GM18508 (cell line): Measurements from ENCODE around the gene GRIK3.

ENCODE experiments used
- ATAC-seq: cut with Tn5 transposase; IDR thresholded peaks from one replicate; pipeline ENCODE4 v1.9.1; 2021; ENCODE audit warnings: moderate number of reproducible peaks; ENCODE audit not compliant: insufficient read depth, unreplicated experiment

GRIK3 gene

DNA sequence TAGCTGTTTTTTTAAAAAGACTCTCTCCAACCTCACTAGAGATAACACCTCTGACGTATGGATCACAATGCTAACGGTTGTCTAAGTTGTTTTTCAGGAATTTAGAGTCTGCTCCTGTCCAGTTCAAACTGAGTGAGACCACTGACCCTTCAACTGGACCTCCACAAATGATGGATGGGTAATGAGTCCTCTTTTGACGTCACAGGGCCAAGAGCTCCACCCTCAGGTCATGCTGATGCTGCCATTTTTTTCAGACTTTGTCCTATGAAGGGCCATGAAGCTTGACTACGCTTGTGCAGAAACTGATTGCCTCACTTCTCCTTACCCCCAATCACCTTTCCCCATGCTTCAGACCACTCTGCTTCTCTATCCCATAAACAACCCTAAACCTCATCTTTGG, 16.6 kb downstream of the GRIK3 start:
- no peak for ATAC-seq

- ATAC-seq = no peak
Measured at GRCh38 chr1:37016121-37016520, 18.2 kb downstream of the GRIK3 start.

GRCh38 chr1:37015713-37016112, 18.6 kb downstream of the GRIK3 start:
- ATAC-seq = no peak

DNA sequence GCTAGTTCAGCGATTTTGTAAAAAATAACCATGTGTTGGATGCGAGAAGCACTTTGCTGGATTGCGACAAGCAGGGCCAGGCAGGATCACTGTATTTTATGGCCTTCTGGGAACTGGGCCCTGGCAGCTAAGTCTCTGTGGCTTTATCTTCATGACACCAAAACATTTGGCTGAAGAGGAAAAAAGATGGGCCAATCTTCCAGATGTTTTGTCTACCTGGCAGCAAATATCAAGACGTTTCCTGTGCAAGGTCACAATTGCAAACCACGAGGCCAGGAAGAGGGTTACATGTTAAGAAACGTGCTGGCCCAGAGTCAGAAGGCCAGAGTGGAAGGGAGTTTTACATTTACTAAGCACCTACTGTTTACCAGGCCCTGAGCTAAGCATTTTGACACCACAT, 22.1 kb downstream of the GRIK3 start:
- ATAC-seq = no peak

- no peak for ATAC-seq
Measured at GRCh38 chr1:37010011-37010410, 24.3 kb downstream of the GRIK3 start.

DNA sequence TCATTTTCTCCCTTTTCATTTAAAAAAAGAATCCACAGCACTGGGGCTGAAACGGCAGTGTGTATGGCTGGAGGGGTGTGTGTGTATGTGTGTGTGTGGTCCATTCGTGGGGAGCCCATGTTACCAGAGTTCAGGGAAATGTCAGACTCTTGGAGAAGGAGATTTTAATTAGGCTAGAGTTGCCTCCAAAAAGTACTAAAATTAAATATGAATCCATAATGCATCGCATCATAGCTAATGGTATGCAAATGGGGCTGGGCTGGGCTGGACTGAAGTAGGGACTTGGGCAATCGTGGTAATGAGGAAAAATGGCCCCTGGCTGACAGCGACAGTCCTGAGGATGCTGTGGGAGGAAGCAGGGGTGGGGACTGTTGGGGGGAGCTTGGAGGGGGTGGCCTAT, 24.8 kb downstream of the GRIK3 start:
- ATAC-seq = no peak

DNA sequence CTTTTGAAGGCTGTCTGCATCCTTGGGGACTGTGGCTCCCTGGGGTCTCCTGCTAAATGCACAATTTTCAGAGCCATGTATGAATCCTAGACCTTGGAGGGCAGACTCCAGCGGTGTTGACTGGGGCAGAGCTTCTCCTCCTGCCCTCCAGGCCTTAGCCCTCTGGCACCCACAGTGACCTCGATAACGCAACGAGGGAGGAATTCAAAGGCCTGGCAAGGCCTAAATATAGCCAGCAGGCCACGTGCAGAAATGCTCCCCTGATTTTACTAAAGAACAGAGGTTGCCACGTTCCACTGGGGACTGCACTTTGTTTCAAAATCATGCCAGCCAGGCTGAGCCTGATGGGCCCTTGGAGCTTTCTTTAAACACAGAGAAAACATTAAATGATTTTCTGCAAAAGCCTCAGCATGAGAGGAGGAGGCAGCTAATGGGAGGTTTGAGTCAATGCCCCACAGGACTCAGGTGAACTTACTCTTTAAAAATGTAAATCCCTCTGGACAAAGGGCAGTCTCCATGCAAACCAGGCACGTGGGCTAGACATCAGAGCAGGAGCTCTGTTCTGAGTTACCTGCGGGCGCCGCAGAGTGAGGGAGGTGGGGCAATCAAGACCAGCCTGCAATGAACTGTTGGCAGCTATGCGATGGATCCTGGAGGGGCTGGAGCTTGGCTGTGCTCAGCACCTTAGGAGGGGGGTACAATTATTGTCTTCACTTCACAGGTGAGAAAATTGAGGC, 28.0 kb downstream of the GRIK3 start:
- no peak for ATAC-seq

GRCh38 chr1:37002898-37003297, 31.4 kb downstream of the GRIK3 start:
- ATAC-seq = no peak

DNA sequence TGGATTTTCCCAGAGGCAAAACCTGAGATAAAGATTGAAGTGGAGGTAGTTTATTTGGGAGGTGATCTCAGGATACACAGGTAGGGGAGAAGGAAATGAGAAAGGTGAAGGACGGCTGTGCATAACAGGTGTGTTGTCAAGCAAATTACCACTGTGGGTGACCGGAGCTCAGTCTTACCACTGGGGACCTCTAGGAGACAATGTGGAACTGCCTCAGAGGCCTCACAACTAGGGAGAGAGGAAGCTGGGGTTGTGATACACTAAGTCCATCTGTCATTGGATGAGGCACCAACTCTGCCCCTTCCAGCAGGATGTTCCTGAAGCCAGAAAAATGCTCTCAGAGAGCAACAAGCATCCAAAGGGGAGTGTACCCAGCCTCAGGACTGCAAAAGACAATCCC, 32.6 kb downstream of the GRIK3 start:
- no peak for ATAC-seq

DNA sequence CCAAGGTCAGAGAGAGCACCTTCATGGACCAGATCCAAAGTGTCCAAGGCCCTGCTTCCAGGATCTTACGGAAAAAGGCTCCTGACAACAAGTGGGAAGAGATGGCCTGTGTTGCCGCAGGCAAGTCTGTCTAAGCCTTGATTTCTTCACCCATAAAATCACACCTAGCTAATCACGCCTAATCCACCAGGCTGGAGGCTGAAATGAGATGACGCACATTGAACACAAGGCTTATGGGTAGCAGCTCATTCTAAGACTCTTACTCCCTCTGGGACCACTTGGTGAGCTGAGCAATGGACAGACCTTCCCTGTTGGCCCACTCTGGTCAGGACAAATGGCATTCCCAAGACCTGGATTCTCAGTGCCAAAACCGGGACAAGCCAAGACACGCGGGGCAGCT, 38.2 kb downstream of the GRIK3 start:
- no peak for ATAC-seq

- no peak for ATAC-seq
Measured at GRCh38 chr1:36994868-36995267, 39.4 kb downstream of the GRIK3 start.

DNA sequence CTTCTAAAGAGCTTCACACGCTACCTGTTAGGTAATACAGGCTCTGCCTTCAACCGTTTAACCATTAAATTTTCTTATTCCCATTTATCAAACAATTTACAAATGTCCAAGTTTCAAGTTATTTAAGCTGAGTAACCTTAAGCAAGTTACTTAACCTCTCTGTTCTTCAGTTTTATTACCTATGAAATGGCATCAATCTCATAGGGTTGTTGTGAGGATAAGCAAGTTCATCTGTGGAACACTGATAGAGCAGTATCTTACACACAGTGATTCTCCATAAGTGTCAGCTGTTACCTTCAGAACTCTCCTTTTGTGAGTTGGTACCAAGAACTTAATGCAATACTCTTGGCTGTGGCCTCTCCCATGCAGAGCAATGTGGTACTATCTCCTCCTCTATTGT, 40.0 kb downstream of the GRIK3 start:
- no peak for ATAC-seq

DNA sequence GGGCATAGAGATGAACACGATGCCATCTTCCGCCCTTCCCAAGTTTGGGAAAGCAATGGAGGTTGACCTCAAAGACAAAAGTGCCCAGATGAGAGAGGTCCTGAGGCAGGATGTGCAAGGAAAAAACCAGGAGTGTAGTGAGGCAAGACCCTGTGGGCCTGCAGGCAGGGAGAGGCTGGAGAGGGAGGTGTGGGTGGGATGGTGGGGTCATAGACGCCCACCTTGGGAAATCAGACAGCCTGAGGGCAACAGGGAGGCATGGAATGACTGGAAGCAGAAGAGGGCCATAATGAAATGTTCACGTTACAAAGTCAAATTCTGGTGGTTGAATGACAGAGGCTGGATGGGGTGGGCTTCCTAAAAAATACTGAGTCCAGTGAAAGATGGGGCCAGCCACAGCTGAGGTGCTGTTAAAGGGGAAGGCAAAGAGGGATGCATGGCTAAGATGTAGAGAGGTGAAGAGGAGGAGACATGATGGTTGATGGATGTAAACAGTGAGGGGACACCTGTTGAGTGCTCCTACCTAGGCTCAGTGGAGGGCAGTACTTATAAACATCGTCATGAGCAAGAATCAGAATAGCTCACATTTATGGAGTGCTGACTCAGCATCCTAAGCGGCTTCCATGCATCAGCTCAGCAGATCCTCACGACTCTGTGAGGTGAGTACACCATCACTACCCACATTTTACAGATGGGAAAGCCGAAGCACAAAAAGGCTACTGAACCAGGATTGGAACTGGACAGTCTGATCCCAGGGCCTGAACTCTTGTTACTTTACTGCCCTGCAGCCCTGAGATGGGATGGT, 42.0 kb downstream of the GRIK3 start:
- ATAC-seq = no peak

GRCh38 chr1:36991551-36991950, 42.8 kb downstream of the GRIK3 start:
- ATAC-seq = no peak

DNA sequence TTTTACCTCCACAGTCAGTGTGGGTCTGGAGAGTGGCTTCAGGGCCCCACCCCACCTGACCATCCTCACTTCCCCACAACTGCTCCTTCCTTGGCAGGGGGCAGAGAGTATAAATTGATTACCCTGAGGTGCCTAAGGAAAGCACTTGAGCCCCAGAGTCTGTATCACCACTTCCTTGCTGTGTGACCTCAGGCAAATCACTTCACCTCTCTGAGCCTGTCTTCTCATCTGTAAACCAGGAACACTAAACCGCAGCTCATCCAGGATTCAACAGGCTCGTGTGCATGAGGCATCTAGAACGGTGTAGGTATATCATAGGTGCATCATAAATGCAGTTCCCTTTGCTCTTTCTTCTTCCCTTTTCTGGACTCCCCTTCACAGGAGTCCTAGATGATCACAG, 43.4 kb downstream of the GRIK3 start:
- no peak for ATAC-seq

DNA sequence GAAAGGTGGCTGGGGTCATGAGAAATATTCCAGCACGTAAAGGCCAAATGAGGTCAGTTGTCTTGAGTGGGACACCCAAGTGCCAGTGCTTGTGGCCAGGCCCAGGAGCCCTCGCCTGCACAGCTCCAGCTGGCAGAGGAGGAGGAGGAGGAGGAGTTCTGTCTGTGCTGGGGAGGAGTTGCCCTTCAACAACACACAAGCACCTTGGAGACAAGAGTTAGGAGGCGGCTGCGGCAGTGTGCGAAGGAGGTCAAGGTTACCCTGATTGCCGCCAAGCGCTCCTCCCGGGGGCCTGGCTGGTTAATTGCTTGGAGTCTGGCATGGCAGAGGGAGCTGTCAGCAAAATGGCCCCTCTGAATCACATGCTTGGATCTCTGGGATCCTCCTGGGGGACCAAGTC, 45.1 kb downstream of the GRIK3 start:
- ATAC-seq = no peak

DNA sequence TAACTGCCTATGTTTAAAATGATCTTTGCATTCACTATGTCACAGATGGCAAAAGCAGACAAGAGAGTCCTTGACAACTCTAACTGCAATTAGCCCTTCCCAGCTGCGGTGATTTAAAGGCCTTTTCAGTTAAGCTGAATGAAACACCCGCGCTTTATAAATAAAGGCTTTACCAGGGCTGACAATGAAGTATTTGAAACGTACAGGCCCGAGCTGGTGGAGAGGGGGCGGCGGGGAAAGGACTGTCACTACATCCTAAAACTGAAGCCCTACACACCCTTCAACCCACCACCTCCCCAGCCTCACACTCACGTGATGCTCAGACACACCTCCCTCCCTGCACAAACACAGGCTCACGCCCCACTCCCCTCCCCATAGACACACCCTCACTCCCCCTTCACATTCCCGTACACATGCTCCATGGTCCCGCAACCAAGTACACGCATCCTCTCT, 45.5 kb downstream of the GRIK3 start:
- no peak for ATAC-seq

GRCh38 chr1:36988321-36988720, 46.0 kb downstream of the GRIK3 start:
- ATAC-seq = no peak

GRCh38 chr1:36987276-36987675, 47.0 kb downstream of the GRIK3 start:
- ATAC-seq = no peak

DNA sequence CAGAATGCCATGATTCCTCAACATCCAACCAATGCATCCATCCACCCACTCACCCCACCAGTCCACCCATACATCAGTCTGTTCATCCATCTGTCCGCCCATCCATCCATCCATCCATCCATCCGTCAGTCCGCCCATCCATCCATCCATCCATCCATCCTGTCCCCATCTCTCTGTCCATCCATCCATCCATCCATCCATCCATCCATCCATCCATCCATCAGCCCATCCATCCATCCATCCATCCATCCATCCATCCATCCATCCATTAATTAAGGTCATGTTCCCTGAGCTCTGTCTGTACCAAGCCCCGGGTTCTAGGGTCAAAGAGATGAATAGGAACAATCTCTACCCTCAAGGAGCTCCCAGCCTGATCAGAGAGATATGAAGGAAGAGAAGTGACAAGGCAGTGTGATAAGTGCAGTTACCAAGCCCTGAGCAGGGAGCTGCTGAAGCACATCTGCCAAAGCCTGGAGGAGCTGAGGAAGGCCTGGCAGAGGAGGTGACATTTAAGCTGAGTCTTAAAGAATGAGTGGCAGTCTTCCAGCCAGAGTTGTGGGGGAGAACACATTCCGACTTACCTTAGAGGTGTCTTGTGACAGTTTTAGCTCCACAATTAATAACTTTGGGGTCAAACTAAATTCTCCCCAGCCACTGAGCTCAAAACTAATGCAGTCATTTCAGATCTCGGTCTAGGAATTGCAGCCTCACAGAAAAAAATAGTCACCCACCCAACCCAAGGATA, 47.9 kb downstream of the GRIK3 start:
- no peak for ATAC-seq

DNA sequence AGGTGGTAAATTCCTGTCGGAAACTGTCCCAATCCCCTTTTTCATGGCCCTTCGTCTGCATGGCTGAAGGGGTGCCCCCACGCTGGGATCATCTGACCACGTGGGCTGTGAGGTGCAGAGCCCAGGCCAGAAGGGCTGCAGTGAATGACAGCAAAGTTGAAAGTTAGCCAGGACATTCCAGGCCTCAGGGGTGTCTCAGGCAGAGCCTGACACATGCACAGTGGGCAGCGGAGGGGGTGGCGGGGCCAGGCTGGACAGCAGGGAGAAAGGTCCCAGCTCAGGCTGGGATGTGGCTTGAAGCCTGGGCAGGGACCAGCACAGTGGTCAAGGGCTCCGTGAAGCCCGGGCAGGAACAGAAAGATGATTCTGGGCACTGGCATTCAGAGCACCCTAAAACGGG, 49.6 kb downstream of the GRIK3 start:
- no peak for ATAC-seq
